Measurements from ENCODE around the gene CD6. TPM values are rescaled to one million over a fixed set of nuclear protein-coding genes. Genes with fewer than 3 reads are reported as not detected.
A peak's percentile ranks its signal among the peaks of the same experiment; 100 is the strongest.

The CD6 gene
- total RNA-seq, 2 donors from 2014 or later: 3.0 to 3.8 TPM

GRCh38 chr11:60939301-60939700 is 32.2 kb upstream of the CD6 start:
- Histone ChIP-seq H3K36me3 (no peaks in the 10 kb centered on the region), H3K4me1 (no peaks in the 10 kb centered on the region), H3K4me3 (no peak overlapping the region), H3K9me3 (no peaks in the 10 kb centered on the region), H3K9ac (ENCODE audit: low read depth in 2 of 2, low read length in 2 of 2) (no peak overlapping the region), H3K27ac (no peak overlapping the region), H3K27me3 (no peaks in the 10 kb centered on the region)
- no peak for TF ChIP-seq CTCF (IDR thresholded peaks at IDR 0.05)
- no peak for DNase-seq
- intact Hi-C loops (cut with DNase I): no loop called here

- TF ChIP-seq CTCF (IDR thresholded peaks at IDR 0.05): no peak
- Histone ChIP-seq H3K9me3 (no peaks in the 10 kb centered on the region), H3K4me1 (no peaks in the 10 kb centered on the region), H3K36me3 (no peaks in the 10 kb centered on the region), H3K27ac (no peak overlapping the region), H3K9ac (ENCODE audit: low read depth in 2 of 2, low read length in 2 of 2) (no peak overlapping the region), H3K4me3 (no peak overlapping the region), H3K27me3 (no peaks in the 10 kb centered on the region)
- DNase-seq: no peak
- intact Hi-C loops (cut with DNase I): no loop called here
Measured at GRCh38 chr11:60939855-60940254, 31.6 kb upstream of the CD6 start.

GRCh38 chr11:60941371-60942119 is 29.9 kb upstream of the CD6 start:
- no peaks in the 10 kb centered on the region for H3K4me1 ChIP-seq
- H3K4me3 ChIP-seq: no peak overlapping the region
- H3K9me3 ChIP-seq: no peaks in the 10 kb centered on the region
- no peak overlapping the region for H3K9ac ChIP-seq (ENCODE audit: low read depth in 2 of 2, low read length in 2 of 2)
- no peaks in the 10 kb centered on the region for H3K27me3 ChIP-seq
- no peaks in the 10 kb centered on the region for H3K36me3 ChIP-seq
- TF ChIP-seq CTCF (IDR thresholded peaks at IDR 0.05): no peak
- intact Hi-C loops (cut with DNase I): no loop called here
- no peak overlapping the region for H3K27ac ChIP-seq
- DNase-seq: no peak

GRCh38 chr11:60942219-60942618 is 29.3 kb upstream of the CD6 start:
- Histone ChIP-seq H3K4me3 (no peak overlapping the region), H3K4me1 (no peaks in the 10 kb centered on the region), H3K27me3 (no peaks in the 10 kb centered on the region), H3K27ac (no peak overlapping the region), H3K36me3 (no peaks in the 10 kb centered on the region), H3K9ac (ENCODE audit: low read depth in 2 of 2, low read length in 2 of 2) (peak overlapping the region in 1 of 2 donors; percentile 27), H3K9me3 (no peaks in the 10 kb centered on the region)
- intact Hi-C loops (cut with DNase I): no loop called here
- DNase-seq: no peak
- no peak for TF ChIP-seq CTCF (IDR thresholded peaks at IDR 0.05)

- Histone ChIP-seq H3K27me3 (no peaks in the 10 kb centered on the region), H3K36me3 (no peaks in the 10 kb centered on the region), H3K4me3 (no peak overlapping the region), H3K9ac (ENCODE audit: low read depth in 2 of 2, low read length in 2 of 2) (no peak overlapping the region), H3K4me1 (no peaks in the 10 kb centered on the region), H3K9me3 (no peaks in the 10 kb centered on the region), H3K27ac (peak overlapping the region; percentile 11)
- intact Hi-C loops (cut with DNase I): no loop called here
- DNase-seq: peak; percentile 70
- no peak for TF ChIP-seq CTCF (IDR thresholded peaks at IDR 0.05)
Measured at GRCh38 chr11:60942970-60943565, 28.4 kb upstream of the CD6 start.

All from colonic mucosa (tissue), 4 donors.